ENCODE measurements around the gene SLC19A2.
"Not testable (repeated sequence)": the region's sequence is repeated elsewhere in the genome, so short reads cannot be mapped to it uniquely, and the experiment has no call there.

Gene SLC19A2

GRCh38 chr1:169508432-169509338 lies 22.9 kb upstream of the SLC19A2 start:
- DNase-seq = no peak

- DNase-seq = no peak
Measured at GRCh38 chr1:169507413-169507812, 21.7 kb upstream of the SLC19A2 start.

DNA sequence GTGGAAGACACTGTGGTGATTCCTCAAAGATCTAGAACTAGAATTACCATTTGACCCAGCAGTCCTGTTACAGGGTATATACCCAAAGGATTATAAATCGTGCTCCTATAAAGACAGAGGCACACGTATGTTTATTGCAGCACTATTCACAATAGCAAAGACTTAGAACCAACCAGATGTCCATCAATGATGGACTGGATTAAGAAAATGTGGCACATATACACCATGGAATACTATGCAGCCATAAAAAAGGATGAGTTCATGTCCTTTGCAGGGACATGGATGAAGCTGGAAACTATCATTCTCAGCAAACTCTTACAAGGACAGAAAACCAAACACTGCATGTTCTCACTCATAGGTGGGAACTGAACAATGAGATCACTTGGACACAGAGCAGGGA lies 17.9 kb upstream of the SLC19A2 start:
- DNase-seq = not testable (repeated sequence)

DNA sequence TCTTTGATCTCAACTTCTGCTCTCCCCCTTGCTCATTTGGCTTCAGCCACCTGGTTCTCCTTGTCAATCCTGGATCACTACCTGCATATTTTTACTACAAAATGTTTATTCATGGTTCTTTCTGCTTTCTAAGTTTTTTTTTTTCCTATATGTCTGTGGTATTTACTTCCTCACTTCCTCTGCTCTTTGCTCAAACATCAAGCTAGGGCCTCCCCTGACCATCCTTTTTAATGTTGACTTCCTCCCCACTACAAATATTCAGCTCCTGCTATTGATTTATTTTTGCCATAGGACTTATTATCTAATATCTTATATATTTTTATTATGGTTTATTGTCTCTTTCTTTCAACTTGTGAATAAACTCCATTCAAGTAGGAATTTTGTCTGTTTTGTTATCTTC lies 14.1 kb upstream of the SLC19A2 start:
- no peak for DNase-seq

GRCh38 chr1:169497317-169497716 lies 11.6 kb upstream of the SLC19A2 start:
- no peak for DNase-seq

DNA sequence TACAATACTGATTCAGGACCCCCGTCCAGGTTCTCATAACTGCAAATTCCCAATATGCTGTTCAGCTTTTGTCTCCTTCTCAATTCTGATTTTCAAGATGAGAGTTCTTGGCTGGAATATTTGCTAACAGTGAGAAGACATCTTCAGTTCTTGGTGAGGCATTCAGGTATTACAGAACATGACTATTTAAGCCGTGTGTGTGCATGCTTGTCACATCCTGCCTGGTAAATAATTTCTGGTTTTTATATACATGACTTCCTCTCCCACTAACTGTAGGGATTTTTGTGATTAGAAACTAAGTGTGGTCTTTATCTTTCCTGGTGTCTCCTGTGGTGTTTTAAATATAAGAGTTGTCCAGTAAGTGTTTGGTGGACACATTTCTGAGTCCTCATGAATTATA lies 10.2 kb upstream of the SLC19A2 start:
- no peak for DNase-seq

DNA sequence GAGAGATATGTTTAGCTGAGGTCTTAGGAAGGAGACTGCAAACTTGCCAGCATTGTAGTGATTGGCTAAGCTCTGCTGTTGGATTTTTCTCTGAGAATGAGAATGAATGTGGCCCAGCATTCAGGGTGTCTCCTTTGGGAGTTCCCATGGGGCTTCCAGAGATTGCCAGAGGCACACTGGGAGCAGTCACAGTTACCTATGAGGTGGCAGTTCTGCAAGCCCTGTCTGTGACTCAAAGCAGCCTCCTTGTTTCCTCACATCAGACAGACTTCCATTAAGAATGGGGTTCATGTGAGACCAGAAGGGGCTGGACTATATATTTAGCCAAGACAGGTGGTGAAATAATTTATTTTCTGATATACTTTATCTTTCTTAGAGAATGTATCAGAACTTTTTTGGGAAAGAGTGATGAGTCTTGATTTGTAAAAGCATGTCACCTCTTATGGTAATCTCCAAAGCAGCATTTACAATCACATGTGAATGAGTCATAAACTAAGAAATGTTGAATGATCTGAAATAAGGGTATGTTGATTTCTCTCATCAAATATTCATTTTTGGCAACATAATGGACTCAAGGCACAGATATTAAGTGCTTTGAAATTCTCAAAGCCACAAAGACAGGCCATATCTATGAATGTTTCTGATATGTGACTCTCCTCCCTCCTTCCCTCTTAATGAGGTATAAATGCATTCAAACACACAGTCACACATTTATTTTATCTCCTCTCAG lies 9.5 kb upstream of the SLC19A2 start:
- DNase-seq = no peak

DNA sequence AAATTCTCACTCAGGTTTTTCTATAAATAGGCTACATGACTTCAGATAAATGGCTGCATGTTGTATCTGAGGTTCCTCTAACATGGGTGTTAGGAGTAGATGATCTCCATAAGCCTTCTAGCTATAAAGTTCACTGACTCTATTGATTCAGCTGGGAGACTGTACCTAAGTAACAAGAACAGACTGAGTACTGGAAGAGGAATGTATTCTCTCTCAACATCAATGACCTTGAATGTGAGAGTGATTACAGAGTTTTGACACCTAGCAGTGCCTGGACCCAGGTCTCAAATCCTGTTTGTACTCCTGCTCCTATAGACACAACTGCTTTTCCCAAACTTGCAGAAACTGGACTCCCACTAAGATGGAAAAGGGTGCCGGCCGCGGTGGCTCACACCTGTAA lies 8.6 kb upstream of the SLC19A2 start:
- DNase-seq = no peak

GRCh38 chr1:169493251-169493650 lies 7.5 kb upstream of the SLC19A2 start:
- no peak for DNase-seq

DNA sequence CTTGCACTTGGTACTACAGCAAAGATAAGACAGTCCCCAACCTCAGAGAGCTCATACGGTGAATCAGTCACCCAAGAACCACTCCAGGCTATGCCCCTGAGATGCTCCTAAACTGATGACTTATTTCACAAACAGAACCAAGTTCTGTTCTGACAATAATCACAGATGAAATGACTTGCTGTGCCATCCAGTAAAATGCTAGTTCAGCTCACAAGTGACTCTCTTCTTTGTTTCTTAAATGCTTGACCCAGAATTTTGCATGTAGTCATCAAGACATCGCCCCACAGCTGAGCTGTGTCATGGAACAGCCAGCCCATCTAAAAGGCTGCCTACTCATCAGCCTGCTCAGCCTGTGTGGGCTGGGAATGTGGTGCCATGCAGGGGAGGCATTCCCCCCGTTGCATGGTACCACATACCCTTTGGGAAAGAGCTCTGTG lies 6.1 kb upstream of the SLC19A2 start:
- DNase-seq = no peak

DNA sequence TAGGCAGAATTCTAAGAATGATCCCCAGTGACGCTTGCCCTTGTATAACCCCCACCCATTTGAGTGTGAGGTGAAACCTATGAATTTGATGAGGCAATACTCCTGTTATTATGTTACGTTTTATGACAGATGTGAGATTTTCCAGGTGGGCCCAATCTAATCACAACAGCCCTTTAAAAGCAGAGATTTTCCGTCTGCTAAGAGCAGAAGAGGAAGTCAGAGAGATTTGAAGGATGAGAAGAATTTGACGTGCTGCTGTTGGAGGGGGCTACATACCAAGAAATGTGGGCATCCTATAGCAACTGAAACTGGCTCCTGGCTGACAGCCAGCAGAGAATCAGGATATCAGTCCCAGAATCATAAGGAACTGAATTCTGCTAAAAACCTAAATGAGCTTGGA lies 2.4 kb upstream of the SLC19A2 start:
- no peak for DNase-seq

DNA sequence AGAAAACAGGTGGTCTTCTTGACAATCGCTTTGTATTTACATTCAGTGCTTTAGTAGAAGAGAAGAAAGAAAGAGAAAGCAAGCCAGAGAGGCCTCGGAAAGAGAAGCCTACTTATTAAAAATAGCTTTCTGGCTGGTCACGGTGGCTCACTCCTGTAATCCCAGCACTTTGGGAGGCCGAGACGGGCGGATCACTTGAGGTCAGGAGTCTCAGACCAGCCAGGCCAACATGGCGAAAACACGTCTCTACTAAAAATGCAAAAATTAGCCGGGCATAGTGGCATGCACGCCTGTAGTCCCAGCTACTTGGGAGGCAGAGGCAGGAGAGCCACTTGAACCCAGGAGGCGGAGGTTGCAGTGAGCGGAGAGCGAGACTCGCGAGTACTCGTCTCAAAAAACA lies 1.8 kb upstream of the SLC19A2 start:
- DNase-seq = no peak

DNA sequence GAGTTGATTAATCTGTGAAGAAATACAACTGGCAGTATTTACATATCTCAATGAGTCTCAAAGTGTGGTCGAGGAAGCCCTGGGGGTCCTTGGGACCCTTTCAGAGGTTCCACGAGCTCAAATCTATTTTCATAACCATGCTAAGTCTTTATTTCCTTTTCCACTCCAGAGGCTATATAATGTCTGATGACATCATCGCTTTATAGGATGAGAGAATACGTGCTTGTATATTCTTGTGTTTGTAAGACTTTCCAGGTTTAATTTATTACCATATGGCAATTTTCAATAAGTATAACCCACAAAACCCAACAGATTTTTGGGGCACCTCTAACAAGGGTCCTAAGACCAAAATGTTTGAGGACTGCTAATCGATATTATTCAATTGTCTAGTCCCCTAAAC lies 1.4 kb upstream of the SLC19A2 start:
- no peak for DNase-seq

GRCh38 chr1:169486281-169487051 lies 722 bp upstream of the SLC19A2 start:
- peak; percentile 58 for DNase-seq

GRCh38 chr1:169484683-169485430 lies 887 bp downstream of the SLC19A2 start:
- peak; percentile 42 for DNase-seq

- DNase-seq = peak; percentile 34
Measured at GRCh38 chr1:169484101-169484500, 1.6 kb downstream of the SLC19A2 start.

DNA sequence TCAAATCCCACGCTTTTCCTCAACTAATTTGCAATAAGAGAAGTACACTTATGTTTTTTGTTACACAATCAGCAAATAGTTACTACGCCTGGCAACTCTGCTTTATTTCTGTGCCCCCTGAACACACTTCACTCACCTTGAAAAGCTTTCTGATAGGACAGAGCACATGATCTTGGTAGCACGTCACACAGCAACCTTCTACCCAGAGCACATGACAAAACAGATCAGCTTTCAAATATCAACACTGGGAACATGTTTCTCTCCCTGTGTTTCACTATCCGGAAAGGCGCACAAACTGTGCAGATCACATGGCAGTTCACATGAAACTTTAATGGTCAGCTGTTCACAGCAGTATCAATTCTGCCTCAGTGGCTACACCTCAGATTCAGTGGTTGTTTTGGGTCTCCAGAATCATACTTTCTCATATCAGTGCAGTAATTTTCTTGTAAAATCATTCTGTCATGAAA lies 2.2 kb downstream of the SLC19A2 start:
- peak; percentile 20 for DNase-seq

- DNase-seq = no peak
Measured at GRCh38 chr1:169479363-169480066, 6.2 kb downstream of the SLC19A2 start.

GRCh38 chr1:169478094-169478672 lies 7.6 kb downstream of the SLC19A2 start:
- DNase-seq = no peak

- no peak for DNase-seq
Measured at GRCh38 chr1:169475806-169476387, 9.8 kb downstream of the SLC19A2 start.
